ENCODE data around the gene ACVR1C. TPM values are rescaled to one million over a fixed set of nuclear protein-coding genes. Genes with fewer than 3 reads are reported as not detected.

Gene ACVR1C
- total RNA-seq, 1 experiment from 2014 or later: 1.2 TPM

DNA sequence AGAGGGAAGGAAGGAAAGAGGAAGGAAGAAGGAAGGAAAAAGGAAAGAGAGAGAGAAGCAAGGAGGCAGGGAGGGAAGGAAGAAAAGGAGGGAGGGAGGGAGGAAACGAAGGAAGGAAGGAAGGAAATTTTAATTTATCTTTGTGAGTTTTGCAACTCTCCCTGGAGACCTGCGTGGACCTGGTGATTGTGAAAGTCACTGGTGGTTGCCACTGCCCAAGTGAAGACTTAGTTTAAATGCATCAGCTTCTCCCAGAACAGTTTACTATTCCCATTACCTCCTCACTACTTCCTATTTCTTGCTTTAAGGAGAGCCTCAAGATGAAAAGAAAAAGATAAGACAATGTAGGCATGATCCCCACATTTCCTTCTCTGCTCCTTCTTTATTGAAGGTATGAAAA lies 68.8 kb downstream of the ACVR1C start:
- intact Hi-C loops (cut with micrococcal nuclease): no loop called here
- RAD21 ChIA-PET (ENCODE audit: low non-redundant PET in 1 of 2, low total read pairs in 2 of 2, uncharacterized antibody in 2 of 2, unreplicated experiment in 2 of 2): no interaction called here
- no peak overlapping the region for H3K4me2 ChIP-seq (ENCODE audit: low read length)

DNA sequence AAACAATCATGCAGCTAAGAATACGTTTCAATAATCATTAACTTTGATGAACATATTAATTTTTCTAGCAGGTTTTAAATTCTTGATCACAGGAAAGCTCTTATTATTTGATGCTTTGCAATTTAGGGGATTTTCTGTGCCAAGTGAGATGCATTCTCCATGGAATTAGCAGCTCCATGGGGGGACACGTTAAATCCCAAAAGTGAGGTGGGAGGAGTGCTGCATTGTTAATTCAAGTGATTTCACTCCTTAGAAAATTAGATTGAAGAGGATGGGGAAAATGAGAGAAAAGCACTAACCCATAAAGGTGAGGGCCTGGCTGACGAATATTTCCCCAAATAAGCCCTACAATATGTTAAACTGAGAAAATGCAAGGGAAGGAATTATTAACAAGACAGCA lies 69.2 kb downstream of the ACVR1C start:
- Histone ChIP-seq H3K9me3 (ENCODE audit: control insufficient read depth in 1 of 2, insufficient read depth in 1 of 2, low read depth in 1 of 2, low read length in 2 of 2) (no peaks in the 10 kb centered on the region), H3K79me2 (ENCODE audit: insufficient read depth, low read length) (no peaks in the 10 kb centered on the region), H3K9me2 (ENCODE audit: insufficient read depth) (no peaks in the 10 kb centered on the region), H3K27me3 (ENCODE audit: insufficient read depth, low read length) (no peaks in the 10 kb centered on the region), H3K4me3 (replicated peaks in 1 of 2; ENCODE audit: low read depth in 1 of 2, low read length in 2 of 2) (no peak overlapping the region), H4K20me1 (ENCODE audit: insufficient read depth) (no peaks in the 10 kb centered on the region), H3K4me2 (ENCODE audit: low read length) (no peak overlapping the region), H3K36me3 (ENCODE audit: control insufficient read depth in 1 of 2, insufficient read depth in 2 of 2, low read length in 2 of 2) (no peaks in the 10 kb centered on the region), H3K4me1 (ENCODE audit: control insufficient read depth in 1 of 2, insufficient read depth in 2 of 2, low read length in 2 of 2) (no peaks in the 10 kb centered on the region), H3K27ac (ENCODE audit: low read depth, low read length) (no peak overlapping the region), H2AFZ (ENCODE audit: low read depth, low read length, poor library complexity, severe bottlenecking) (no peak overlapping the region), H3K9ac (ENCODE audit: low read length) (no peak overlapping the region)
- ATAC-seq (no peak), DNase-seq (ENCODE audit: low read depth, low spot score) (no peak)
- intact Hi-C loops (cut with micrococcal nuclease): no loop called here
- TF ChIP-seq TCF7L2 (IDR thresholded peaks at IDR 0.05; ENCODE audit: borderline replicate concordance, extremely low read depth, insufficient read depth, insufficient read length): no peak
- TF ChIP-seq, protein P1, sequence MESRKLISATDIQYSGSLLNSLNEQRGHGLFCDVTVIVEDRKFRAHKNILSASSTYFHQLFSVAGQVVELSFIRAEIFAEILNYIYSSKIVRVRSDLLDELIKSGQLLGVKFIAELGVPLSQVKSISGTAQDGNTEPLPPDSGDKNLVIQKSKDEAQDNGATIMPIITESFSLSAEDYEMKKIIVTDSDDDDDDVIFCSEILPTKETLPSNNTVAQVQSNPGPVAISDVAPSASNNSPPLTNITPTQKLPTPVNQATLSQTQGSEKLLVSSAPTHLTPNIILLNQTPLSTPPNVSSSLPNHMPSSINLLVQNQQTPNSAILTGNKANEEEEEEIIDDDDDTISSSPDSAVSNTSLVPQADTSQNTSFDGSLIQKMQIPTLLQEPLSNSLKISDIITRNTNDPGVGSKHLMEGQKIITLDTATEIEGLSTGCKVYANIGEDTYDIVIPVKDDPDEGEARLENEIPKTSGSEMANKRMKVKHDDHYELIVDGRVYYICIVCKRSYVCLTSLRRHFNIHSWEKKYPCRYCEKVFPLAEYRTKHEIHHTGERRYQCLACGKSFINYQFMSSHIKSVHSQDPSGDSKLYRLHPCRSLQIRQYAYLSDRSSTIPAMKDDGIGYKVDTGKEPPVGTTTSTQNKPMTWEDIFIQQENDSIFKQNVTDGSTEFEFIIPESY (IDR thresholded peaks at IDR 0.05; ENCODE audit: extremely low read depth, insufficient replicate concordance, low read length): no peak
- no peak for TF ChIP-seq CBX3 (IDR thresholded peaks at IDR 0.05; ENCODE audit: low read depth)
- TF ChIP-seq ELF1 (IDR thresholded peaks at IDR 0.05; ENCODE audit: borderline replicate concordance, low read depth): no peak
- TF ChIP-seq, protein P2, sequence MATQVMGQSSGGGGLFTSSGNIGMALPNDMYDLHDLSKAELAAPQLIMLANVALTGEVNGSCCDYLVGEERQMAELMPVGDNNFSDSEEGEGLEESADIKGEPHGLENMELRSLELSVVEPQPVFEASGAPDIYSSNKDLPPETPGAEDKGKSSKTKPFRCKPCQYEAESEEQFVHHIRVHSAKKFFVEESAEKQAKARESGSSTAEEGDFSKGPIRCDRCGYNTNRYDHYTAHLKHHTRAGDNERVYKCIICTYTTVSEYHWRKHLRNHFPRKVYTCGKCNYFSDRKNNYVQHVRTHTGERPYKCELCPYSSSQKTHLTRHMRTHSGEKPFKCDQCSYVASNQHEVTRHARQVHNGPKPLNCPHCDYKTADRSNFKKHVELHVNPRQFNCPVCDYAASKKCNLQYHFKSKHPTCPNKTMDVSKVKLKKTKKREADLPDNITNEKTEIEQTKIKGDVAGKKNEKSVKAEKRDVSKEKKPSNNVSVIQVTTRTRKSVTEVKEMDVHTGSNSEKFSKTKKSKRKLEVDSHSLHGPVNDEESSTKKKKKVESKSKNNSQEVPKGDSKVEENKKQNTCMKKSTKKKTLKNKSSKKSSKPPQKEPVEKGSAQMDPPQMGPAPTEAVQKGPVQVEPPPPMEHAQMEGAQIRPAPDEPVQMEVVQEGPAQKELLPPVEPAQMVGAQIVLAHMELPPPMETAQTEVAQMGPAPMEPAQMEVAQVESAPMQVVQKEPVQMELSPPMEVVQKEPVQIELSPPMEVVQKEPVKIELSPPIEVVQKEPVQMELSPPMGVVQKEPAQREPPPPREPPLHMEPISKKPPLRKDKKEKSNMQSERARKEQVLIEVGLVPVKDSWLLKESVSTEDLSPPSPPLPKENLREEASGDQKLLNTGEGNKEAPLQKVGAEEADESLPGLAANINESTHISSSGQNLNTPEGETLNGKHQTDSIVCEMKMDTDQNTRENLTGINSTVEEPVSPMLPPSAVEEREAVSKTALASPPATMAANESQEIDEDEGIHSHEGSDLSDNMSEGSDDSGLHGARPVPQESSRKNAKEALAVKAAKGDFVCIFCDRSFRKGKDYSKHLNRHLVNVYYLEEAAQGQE (IDR thresholded peaks at IDR 0.05; ENCODE audit: low read depth): no peak
- CTCF ChIA-PET: no interaction called here
- no TSS peak for BruUV-seq (replicated peaks)
- POLR2A ChIA-PET: no interaction called here
- RAD21 ChIA-PET (ENCODE audit: low non-redundant PET in 1 of 2, low total read pairs in 2 of 2, uncharacterized antibody in 2 of 2, unreplicated experiment in 2 of 2): no interaction called here

More for the DNA sequence above, 68.8 kb downstream of the ACVR1C start:
- POLR2A ChIA-PET: no interaction called here
- no peaks in the 10 kb centered on the region for H3K36me3 ChIP-seq (ENCODE audit: control insufficient read depth in 1 of 2, insufficient read depth in 2 of 2, low read length in 2 of 2)
- no peaks in the 10 kb centered on the region for H3K79me2 ChIP-seq (ENCODE audit: insufficient read depth, low read length)
- H3K9me3 ChIP-seq (ENCODE audit: control insufficient read depth in 1 of 2, insufficient read depth in 1 of 2, low read depth in 1 of 2, low read length in 2 of 2): no peaks in the 10 kb centered on the region
- no peak overlapping the region for H3K27ac ChIP-seq (ENCODE audit: low read depth, low read length)
- no peak overlapping the region for H3K4me3 ChIP-seq (replicated peaks in 1 of 2; ENCODE audit: low read depth in 1 of 2, low read length in 2 of 2)
- H3K4me1 ChIP-seq (ENCODE audit: control insufficient read depth in 1 of 2, insufficient read depth in 2 of 2, low read length in 2 of 2): no peaks in the 10 kb centered on the region
- BruUV-seq (replicated peaks): no TSS peak
- CTCF ChIA-PET: no interaction called here
- no peaks in the 10 kb centered on the region for H3K9me2 ChIP-seq (ENCODE audit: insufficient read depth)
- no peak overlapping the region for H2AFZ ChIP-seq (ENCODE audit: low read depth, low read length, poor library complexity, severe bottlenecking)
- H3K27me3 ChIP-seq (ENCODE audit: insufficient read depth, low read length): no peaks in the 10 kb centered on the region
- ATAC-seq (no peak), DNase-seq (ENCODE audit: low read depth, low spot score) (no peak)
- no peaks in the 10 kb centered on the region for H4K20me1 ChIP-seq (ENCODE audit: insufficient read depth)
- TF ChIP-seq JUND (IDR thresholded peaks at IDR 0.05) (no peak), YY1 (IDR thresholded peaks at IDR 0.05; ENCODE audit: extremely low read depth, insufficient replicate concordance, low read depth, low read length) (no peak), EZH2 (IDR thresholded peaks at IDR 0.05) (no peak), RAD21 (IDR thresholded peaks at IDR 0.05; ENCODE audit: low read depth) (no peak), SRF (IDR thresholded peaks at IDR 0.05; ENCODE audit: low read depth) (no peak), FOSL1 (IDR thresholded peaks at IDR 0.05; ENCODE audit: low read depth) (no peak)
- TF ChIP-seq, protein P1 (IDR thresholded peaks at IDR 0.05; ENCODE audit: extremely low read depth, insufficient replicate concordance, low read length): no peak
- no peak overlapping the region for H3K9ac ChIP-seq (ENCODE audit: low read length)
